ENCODE data around the gene FZD7. TPM values are rescaled to one million over a fixed set of nuclear protein-coding genes. Genes with fewer than 3 reads are reported as not detected.

FZD7 gene
- total and polyA plus RNA-seq, 7 donors: 0.23 to 51.2 (median 37.9) TPM

DNA sequence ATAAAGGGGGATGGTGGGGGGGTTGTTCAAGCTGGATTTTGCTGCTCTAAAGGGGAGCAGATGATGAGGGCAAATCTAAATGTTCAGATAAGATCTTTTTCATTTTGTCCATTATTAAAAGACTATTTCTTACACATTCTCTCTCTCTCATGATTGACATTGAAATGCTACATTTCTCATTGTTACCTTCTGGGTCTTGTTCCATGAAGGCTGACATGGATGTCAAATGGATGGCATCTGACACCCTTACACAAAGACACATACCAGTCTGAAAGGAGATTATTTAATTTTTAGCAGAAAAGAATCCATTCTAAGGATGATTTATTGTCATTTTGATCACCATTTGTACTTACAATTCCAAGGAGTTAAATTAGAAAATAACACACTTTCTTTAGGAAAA, 11.1 kb downstream of the FZD7 start:
- Histone ChIP-seq H3K9me3 (no peaks in the 10 kb centered on the region), H3K27me3 (no peaks in the 10 kb centered on the region), H3K4me3 (no peak overlapping the region), H3K36me3 (no peaks in the 10 kb centered on the region), H3K4me1 (peaks cover 0 to 13% (median 8%) of the 10 kb centered on the region in 4 donors), H3K27ac (no peak overlapping the region)
- intact Hi-C loops (cut with DNase I): loop anchor here (5.0 kb wide), 1 partner anchor 48 kb away; no protein-coding TSS in a partner anchor
- no peak for DNase-seq
- no peak for TF ChIP-seq EP300 (IDR thresholded peaks at IDR 0.05)
- TF ChIP-seq POLR2AphosphoS5 (IDR thresholded peaks at IDR 0.05): no peak
- TF ChIP-seq CTCF (IDR thresholded peaks at IDR 0.05): no peak
- no peak for TF ChIP-seq POLR2A (IDR thresholded peaks at IDR 0.05)

DNA sequence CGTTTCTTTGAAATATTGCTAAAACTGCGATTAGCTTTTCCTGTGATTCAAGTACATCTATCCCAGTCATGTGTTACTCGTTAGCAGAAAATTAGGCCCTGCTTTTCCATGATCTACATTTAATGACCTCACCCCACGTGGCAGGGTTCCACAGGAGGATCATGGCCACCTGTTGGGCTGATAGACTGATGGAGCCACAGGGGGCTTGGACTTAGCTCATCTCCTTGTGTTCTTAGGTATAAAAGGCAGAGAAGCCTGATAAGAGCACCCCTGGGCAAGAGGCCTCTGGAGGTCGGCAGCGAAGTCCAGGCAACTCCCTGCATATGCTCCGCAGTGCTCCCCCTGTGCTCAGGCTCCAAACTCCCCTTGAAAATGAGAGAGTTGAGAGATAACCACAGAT, 12.9 kb downstream of the FZD7 start:
- no peak for TF ChIP-seq CTCF (IDR thresholded peaks at IDR 0.05)
- no peak for TF ChIP-seq EP300 (IDR thresholded peaks at IDR 0.05)
- TF ChIP-seq POLR2A (IDR thresholded peaks at IDR 0.05): no peak
- no peak for TF ChIP-seq POLR2AphosphoS5 (IDR thresholded peaks at IDR 0.05)
- 92% methylated on average over 7 of the region's 7 CpGs for WGBS, 2 donors
- Histone ChIP-seq H3K4me1 (peaks cover 0 to 3% (median 0%) of the 10 kb centered on the region in 4 donors), H3K27me3 (no peaks in the 10 kb centered on the region), H3K4me3 (no peak overlapping the region), H3K9me3 (no peaks in the 10 kb centered on the region), H3K36me3 (no peaks in the 10 kb centered on the region), H3K27ac (no peak overlapping the region)
- DNase-seq: no peak
- intact Hi-C loops (cut with DNase I): no loop called here

DNA sequence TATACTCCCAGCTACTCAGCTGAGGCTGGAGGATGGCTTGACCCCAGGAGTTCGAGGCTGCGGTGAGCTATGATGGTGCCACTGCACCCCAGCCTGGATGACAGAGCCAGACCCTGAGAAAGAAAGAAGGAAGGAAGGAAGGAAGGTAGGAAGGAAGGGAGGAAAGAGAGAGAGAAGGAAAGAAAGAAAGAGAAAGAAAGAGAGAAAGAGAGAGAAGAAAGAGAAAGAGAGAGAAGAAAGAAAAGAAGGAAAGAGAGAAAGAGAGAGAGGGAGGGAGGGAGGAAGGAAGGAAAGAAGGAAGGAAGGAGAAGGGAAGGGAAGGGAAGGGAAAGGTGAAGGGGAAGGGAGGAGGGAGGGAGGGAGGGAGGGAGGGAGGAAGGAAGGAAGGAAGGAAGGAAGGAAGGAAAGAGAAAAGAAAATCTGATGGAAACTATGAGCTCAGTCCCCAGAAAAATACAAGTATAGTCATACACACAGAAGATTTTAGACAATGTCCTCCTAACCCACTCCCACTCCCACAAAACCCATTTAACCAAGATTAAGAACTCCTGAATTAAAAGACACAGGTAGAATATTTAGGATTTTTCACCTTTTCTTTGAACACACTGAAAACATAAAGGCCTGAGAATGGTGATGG, 15.6 kb downstream of the FZD7 start:
- 93 to 95% methylated on average over 2 of the region's 2 CpGs for WGBS, 2 donors
- Histone ChIP-seq H3K27me3 (no peaks in the 10 kb centered on the region), H3K9me3 (no peaks in the 10 kb centered on the region), H3K27ac (no peak overlapping the region), H3K36me3 (no peaks in the 10 kb centered on the region), H3K4me3 (no peak overlapping the region), H3K4me1 (peaks cover 0 to 8% (median 0%) of the 10 kb centered on the region in 4 donors)
- intact Hi-C loops (cut with DNase I): no loop called here
- TF ChIP-seq CTCF (IDR thresholded peaks at IDR 0.05): no peak
- no peak for TF ChIP-seq POLR2A (IDR thresholded peaks at IDR 0.05)
- no peak for TF ChIP-seq EP300 (IDR thresholded peaks at IDR 0.05)
- TF ChIP-seq POLR2AphosphoS5 (IDR thresholded peaks at IDR 0.05): no peak
- DNase-seq: no peak

DNA sequence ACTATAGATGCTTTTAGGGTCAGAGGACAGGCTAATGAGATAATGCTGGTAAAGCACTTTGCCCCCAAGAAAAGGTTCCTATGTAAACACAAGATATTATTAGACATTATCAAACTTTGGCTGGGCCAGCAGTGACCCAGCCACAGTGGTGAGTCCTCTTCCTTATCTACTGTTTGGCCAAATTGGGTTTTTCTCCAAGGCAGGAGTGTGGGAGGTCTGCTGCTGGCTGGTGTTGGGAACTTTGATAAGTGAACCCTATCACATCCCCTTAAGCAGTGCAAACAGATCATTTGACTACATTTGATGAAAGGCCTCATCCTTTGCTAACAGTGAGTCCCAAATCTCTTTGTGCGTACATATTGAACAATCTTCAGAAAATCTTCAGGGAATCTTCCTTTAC, 16.2 kb downstream of the FZD7 start:
- 96 to 97% methylated on average over 1 of the region's 1 CpG for WGBS, 2 donors
- intact Hi-C loops (cut with DNase I): no loop called here

More for the DNA sequence above, 16.2 kb downstream of the FZD7 start:
- H3K4me1 ChIP-seq: peaks cover 0 to 8% (median 0%) of the 10 kb centered on the region in 4 donors
- no peak overlapping the region for H3K4me3 ChIP-seq
- no peaks in the 10 kb centered on the region for H3K27me3 ChIP-seq
- DNase-seq: no peak
- H3K9me3 ChIP-seq: no peaks in the 10 kb centered on the region
- TF ChIP-seq POLR2AphosphoS5 (IDR thresholded peaks at IDR 0.05) (no peak), CTCF (IDR thresholded peaks at IDR 0.05) (no peak), EP300 (IDR thresholded peaks at IDR 0.05) (no peak), POLR2A (IDR thresholded peaks at IDR 0.05) (no peak)
- no peaks in the 10 kb centered on the region for H3K36me3 ChIP-seq
- no peak overlapping the region for H3K27ac ChIP-seq
